ENCODE results near the gene COTL1. TPM values are rescaled to one million over a fixed set of nuclear protein-coding genes. Genes with fewer than 3 reads are reported as not detected.

COTL1 gene
- total RNA-seq, 1 donor from 2014 or later = 179 TPM

- no peak overlapping the region for H3K4me3 Mint-ChIP-seq
- H3K4me1 Mint-ChIP-seq (ENCODE audit: unreplicated experiment) = peaks cover 25% of the 10 kb centered on the region
- TF ChIP-seq, protein P1, sequence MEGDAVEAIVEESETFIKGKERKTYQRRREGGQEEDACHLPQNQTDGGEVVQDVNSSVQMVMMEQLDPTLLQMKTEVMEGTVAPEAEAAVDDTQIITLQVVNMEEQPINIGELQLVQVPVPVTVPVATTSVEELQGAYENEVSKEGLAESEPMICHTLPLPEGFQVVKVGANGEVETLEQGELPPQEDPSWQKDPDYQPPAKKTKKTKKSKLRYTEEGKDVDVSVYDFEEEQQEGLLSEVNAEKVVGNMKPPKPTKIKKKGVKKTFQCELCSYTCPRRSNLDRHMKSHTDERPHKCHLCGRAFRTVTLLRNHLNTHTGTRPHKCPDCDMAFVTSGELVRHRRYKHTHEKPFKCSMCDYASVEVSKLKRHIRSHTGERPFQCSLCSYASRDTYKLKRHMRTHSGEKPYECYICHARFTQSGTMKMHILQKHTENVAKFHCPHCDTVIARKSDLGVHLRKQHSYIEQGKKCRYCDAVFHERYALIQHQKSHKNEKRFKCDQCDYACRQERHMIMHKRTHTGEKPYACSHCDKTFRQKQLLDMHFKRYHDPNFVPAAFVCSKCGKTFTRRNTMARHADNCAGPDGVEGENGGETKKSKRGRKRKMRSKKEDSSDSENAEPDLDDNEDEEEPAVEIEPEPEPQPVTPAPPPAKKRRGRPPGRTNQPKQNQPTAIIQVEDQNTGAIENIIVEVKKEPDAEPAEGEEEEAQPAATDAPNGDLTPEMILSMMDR (conservative IDR thresholded peaks at IDR 0.05) = no peak
- DNase-seq (ENCODE audit: extremely low spot score, unreplicated experiment) = no peak
- H3K9me3 Mint-ChIP-seq = no peaks in the 10 kb centered on the region
- no peaks in the 10 kb centered on the region for H3K36me3 Mint-ChIP-seq
- no peaks in the 10 kb centered on the region for H3K27me3 Mint-ChIP-seq
- H3K27ac Mint-ChIP-seq = no peak overlapping the region
These were observed 32.4 kb downstream of the COTL1 start for GRCh38 chr16:84585467-84585866.

DNA sequence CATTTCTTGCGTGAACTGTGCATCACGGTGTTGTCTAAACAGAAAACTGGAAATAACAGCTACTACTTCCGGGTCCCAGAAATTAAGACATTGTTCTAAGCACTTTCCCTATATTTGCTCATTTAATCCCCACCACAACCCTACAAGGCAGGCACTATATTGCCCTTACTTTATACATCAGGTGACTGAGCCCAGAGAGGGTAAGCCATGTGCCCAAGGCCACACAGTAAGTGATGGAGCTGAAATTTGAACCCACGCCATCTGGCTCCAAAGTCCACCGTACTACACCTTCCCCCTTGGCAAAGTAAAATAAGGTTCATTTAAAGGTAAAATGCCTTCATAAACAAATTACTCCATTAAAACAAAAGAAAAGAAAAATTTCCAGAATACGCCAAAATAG is 33.2 kb downstream of the COTL1 start:
- TF ChIP-seq, protein P1 (conservative IDR thresholded peaks at IDR 0.05) = no peak
- H3K36me3 Mint-ChIP-seq = no peaks in the 10 kb centered on the region
- no peak overlapping the region for H3K4me3 Mint-ChIP-seq
- no peak overlapping the region for H3K27ac Mint-ChIP-seq
- H3K4me1 Mint-ChIP-seq (ENCODE audit: unreplicated experiment) = peaks cover 26% of the 10 kb centered on the region
- H3K9me3 Mint-ChIP-seq = no peaks in the 10 kb centered on the region
- DNase-seq (ENCODE audit: extremely low spot score, unreplicated experiment) = no peak
- no peaks in the 10 kb centered on the region for H3K27me3 Mint-ChIP-seq

DNA sequence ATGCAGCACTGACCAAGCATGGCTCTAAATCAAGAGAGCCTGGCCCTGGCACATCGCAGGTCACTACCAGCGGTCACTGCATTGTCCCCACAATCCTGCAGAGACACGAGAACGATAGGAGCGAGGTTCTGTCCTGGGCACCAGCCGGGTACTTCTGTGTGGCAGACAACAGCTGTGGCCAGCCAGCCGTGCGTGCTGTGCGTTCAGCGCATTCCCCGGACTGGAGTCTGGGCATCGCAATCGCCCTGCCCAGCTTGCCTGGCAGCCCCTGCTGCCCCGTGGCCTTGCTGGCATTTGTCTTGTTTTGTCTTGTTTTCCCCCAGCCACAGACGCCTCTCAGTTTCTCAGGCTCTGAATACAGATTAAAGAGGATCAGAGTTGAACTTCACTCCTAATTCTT is 33.9 kb downstream of the COTL1 start:
- no peak overlapping the region for H3K4me3 Mint-ChIP-seq

DNA sequence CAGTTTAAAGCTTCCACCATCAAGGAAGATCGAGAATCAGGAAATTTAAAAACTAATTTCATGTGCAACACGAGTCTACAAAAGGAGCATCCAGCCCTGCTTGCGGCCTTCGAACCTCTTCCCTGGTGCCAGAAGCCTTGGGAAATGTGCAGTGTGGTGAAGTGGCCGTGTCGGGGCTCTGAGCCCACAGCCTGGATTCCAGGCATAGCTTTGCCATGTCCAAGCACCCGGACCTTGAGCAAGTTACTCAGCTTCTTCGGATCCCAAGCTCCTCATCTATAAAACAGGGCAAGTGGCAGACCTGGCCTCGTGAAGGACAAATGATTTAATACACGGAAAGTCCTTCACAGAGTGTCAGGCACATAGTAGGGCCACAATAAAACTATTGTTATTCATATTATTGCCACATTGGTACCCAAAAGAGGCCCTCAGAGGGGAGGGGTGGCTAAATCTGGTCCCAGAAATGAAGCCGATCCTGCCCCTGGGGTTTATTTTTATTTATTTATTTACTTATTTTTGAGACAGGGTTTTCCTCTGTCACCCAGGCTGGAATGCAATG is 34.8 kb downstream of the COTL1 start:
- Mint-ChIP-seq H3K36me3 (peaks cover 8% of the 10 kb centered on the region), H3K27ac (no peak overlapping the region), H3K4me1 (ENCODE audit: unreplicated experiment) (peaks cover 33% of the 10 kb centered on the region), H3K4me3 (no peak overlapping the region), H3K27me3 (no peaks in the 10 kb centered on the region), H3K9me3 (no peaks in the 10 kb centered on the region)
- TF ChIP-seq, protein P1 (conservative IDR thresholded peaks at IDR 0.05) = no peak
- no peak for DNase-seq (ENCODE audit: extremely low spot score, unreplicated experiment)

More for the DNA sequence above, 33.9 kb downstream of the COTL1 start:
- TF ChIP-seq, protein P1 (conservative IDR thresholded peaks at IDR 0.05) = no peak
- Mint-ChIP-seq H3K27ac (no peak overlapping the region), H3K9me3 (no peaks in the 10 kb centered on the region), H3K36me3 (peaks cover 3% of the 10 kb centered on the region), H3K27me3 (no peaks in the 10 kb centered on the region), H3K4me1 (ENCODE audit: unreplicated experiment) (peaks cover 29% of the 10 kb centered on the region)
- no peak for DNase-seq (ENCODE audit: extremely low spot score, unreplicated experiment)

- DNase-seq (ENCODE audit: extremely low spot score, unreplicated experiment) = no peak
- Mint-ChIP-seq H3K27me3 (no peaks in the 10 kb centered on the region), H3K9me3 (no peaks in the 10 kb centered on the region), H3K36me3 (peaks cover 12% of the 10 kb centered on the region), H3K4me1 (ENCODE audit: unreplicated experiment) (peaks cover 33% of the 10 kb centered on the region), H3K4me3 (no peak overlapping the region), H3K27ac (no peak overlapping the region)
- TF ChIP-seq, protein P1 (conservative IDR thresholded peaks at IDR 0.05) = no peak
These were observed 36.7 kb downstream of the COTL1 start for GRCh38 chr16:84581158-84581557.

DNA sequence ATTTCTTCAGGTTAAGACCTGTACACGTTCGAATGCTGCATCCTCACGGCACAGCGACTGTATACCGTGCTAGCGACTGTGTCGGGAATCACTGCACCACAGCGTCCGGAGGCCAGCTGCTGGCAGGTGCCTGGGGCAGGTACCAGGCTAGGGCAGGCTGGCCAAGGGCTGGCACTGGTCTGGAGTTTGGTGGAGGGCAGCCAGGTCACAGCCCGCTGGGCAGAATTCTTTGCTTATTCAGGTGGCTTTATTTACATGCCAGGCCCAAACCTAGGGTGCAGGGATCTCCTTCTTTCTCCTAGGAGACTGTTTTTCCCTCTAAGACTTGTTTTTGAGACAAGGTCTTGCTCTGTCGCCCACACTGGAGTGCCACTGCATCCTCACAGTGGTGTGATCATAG is 37.9 kb downstream of the COTL1 start:
- Mint-ChIP-seq H3K36me3 (peaks cover 13% of the 10 kb centered on the region), H3K27me3 (no peaks in the 10 kb centered on the region), H3K4me1 (ENCODE audit: unreplicated experiment) (peaks cover 25% of the 10 kb centered on the region), H3K4me3 (no peak overlapping the region), H3K27ac (no peak overlapping the region), H3K9me3 (no peaks in the 10 kb centered on the region)
- TF ChIP-seq, protein P1 (conservative IDR thresholded peaks at IDR 0.05) = no peak
- no peak for DNase-seq (ENCODE audit: extremely low spot score, unreplicated experiment)

Measured in type B pancreatic cell (in vitro differentiated cells).